Keratinocyte (primary cell): ENCODE results near the gene POLR1H. TPM values are rescaled to one million over a fixed set of nuclear protein-coding genes. Genes with fewer than 3 reads are reported as not detected.
A peak's percentile ranks its signal among the peaks of the same experiment; 100 is the strongest.

Experiments used
- DNase-seq: peaks from one replicate; pipeline ENCODE4 v3.0.0-alpha.2; 2011; ENCODE audit warnings: low read depth, missing footprints, low spot score
- FAIRE-seq: peaks from 2 replicates; lab custom pipeline; 2011; peaks lifted over from hg19 to GRCh38; lab: Jason Lieb, UNC
- H2AFZ ChIP-seq: 2 replicates; pipeline ENCODE4 v1.6.0; 2012; ENCODE audit warnings: low read length, control low read depth, inconsistent platforms; ENCODE audit not compliant: control insufficient read depth
- H3K27ac ChIP-seq: 2 replicates; pipeline ENCODE4 v1.5.1; 2011; ENCODE audit warnings: low read length; ENCODE audit not compliant: control insufficient read depth, insufficient read depth
- H3K27me3 ChIP-seq: 3 replicates; pipeline ENCODE4 v1.6.0; 2011; ENCODE audit warnings: low read length; ENCODE audit not compliant: control insufficient read depth, insufficient read depth; ENCODE audit errors: extremely low read depth
- H3K36me3 ChIP-seq, 2 experiments: 2 replicates in 1 of 2; 3 replicates in 1 of 2; pipeline ENCODE4 v1.5.1; 2011; ENCODE audit warnings: low read length in 2 of 2, mild to moderate bottlenecking in 1 of 2; ENCODE audit not compliant: control insufficient read depth in 2 of 2, insufficient read depth in 2 of 2; ENCODE audit errors: extremely low read depth in 1 of 2
- H3K4me1 ChIP-seq: 3 replicates; pipeline ENCODE4 v1.5.1; 2011; ENCODE audit warnings: low read length; ENCODE audit not compliant: control insufficient read depth, insufficient read depth; ENCODE audit errors: extremely low read depth
- H3K4me2 ChIP-seq: 3 replicates; pipeline ENCODE4 v1.6.0; 2011; ENCODE audit warnings: low read depth, low read length; ENCODE audit not compliant: control insufficient read depth, insufficient read depth; ENCODE audit errors: extremely low read depth
- H3K4me3 ChIP-seq, 3 experiments: fragments of 200-600 bp in 1 of 3; sonication (generic) in 1 of 3; 2 replicates in 2 of 3; 3 replicates in 1 of 3; pipeline ENCODE4 v1.5.1; 2011 to 2016; ENCODE audit warnings: low read length in 3 of 3, mild to moderate bottlenecking in 3 of 3, control low read depth in 2 of 3, inconsistent platforms in 1 of 3, low read depth in 1 of 3, mixed read lengths in 1 of 3, mixed run types in 1 of 3, moderate library complexity in 1 of 3; ENCODE audit not compliant: control insufficient read depth in 2 of 3, insufficient read depth in 2 of 3; ENCODE audit errors: extremely low read depth in 1 of 3
- H3K79me2 ChIP-seq: 2 replicates; pipeline ENCODE4 v1.6.0; 2012; ENCODE audit warnings: low read length; ENCODE audit not compliant: control insufficient read depth, insufficient read depth
- H3K9ac ChIP-seq: 3 replicates; pipeline ENCODE4 v1.6.0; 2011; ENCODE audit warnings: low read length; ENCODE audit not compliant: control insufficient read depth, insufficient read depth; ENCODE audit errors: extremely low read depth
- H3K9me1 ChIP-seq: 3 replicates; pipeline ENCODE4 v1.6.0; 2011; ENCODE audit warnings: low read length; ENCODE audit not compliant: control insufficient read depth, insufficient read depth; ENCODE audit errors: extremely low read depth
- H3K9me3 ChIP-seq: 2 replicates; pipeline ENCODE4 v1.5.1; 2012; ENCODE audit warnings: low read depth, low read length; ENCODE audit not compliant: control insufficient read depth
- H4K20me1 ChIP-seq: 3 replicates; pipeline ENCODE4 v1.6.0; 2011; ENCODE audit warnings: low read length; ENCODE audit not compliant: control insufficient read depth, insufficient read depth; ENCODE audit errors: extremely low read depth
- CTCF ChIP-seq, 3 experiments: IDR thresholded peaks in 1 of 3; conservative IDR thresholded peaks in 1 of 3; optimal IDR thresholded peaks in 1 of 3; 2 replicates in 2 of 3; 3 replicates in 1 of 3; pipeline versions ENCODE3 to v1.5.1; 2011; ENCODE audit warnings: low read length in 3 of 3, mild to moderate bottlenecking in 3 of 3, moderate library complexity in 2 of 3, control low read depth in 1 of 3, inconsistent platforms in 1 of 3; ENCODE audit not compliant: insufficient read depth in 2 of 3; ENCODE audit errors: extremely low read depth in 1 of 3
- EZH2 ChIP-seq: IDR thresholded peaks from one replicate; pipeline ENCODE4 v1.6.1; 2012; ENCODE audit warnings: inconsistent platforms, mild to moderate bottlenecking, low read length, moderate library complexity
- dilution Hi-C: fragments of 300-500 bp; cut with MboI; formaldehyde crosslinking; loops from one replicate; pipeline ENCODE4 v1.7.0; 2020; ENCODE audit warnings: low sequenced_read_pairs; ENCODE audit not compliant: extremely low pct_ligation_motif_present
- polyA plus RNA-seq, 5 experiments: library from polyadenylated mRNA; depleted of rRNA in 3 of 5; stranded (reverse) in 3 of 5; stranded (forward) in 1 of 5; unstranded in 1 of 5; fragments of >200 nt; gene quantifications; 1 replicate in 1 of 5; 2 replicates in 3 of 5; 3 replicates in 1 of 5; pipeline versions ENCODE4 v1.2.1 to v1.2.3, GENCODE V29; 2011 to 2012; ENCODE audit warnings: missing spikeins in 2 of 5, low read depth in 1 of 5, low replicate concordance in 1 of 5

Gene POLR1H
- polyA plus RNA-seq, 1 donor (not counting 4 experiments of a cell fraction or from before 2014, with no cell fraction given), result 28.8 TPM

- Histone ChIP-seq H3K27ac (peak overlapping the region; percentile 27), H4K20me1 (no peaks in the 10 kb centered on the region), H3K4me3 (no peak overlapping the region), H3K79me2 (no peaks in the 10 kb centered on the region), H3K9me1 (no peaks in the 10 kb centered on the region), H3K9me3 (no peaks in the 10 kb centered on the region), H3K4me2 (peak overlapping the region; percentile 58), H3K27me3 (no peaks in the 10 kb centered on the region), H3K9ac (peak overlapping the region; percentile 14), H3K4me1 (peaks cover 24% of the 10 kb centered on the region), H3K36me3 (no peaks in the 10 kb centered on the region), H2AFZ (peak overlapping the region; percentile 87)
- dilution Hi-C loops, result no loop called here
- DNase-seq, result no peak
- FAIRE-seq, result peak; percentile 77
- no peak for TF ChIP-seq EZH2
- no peak for TF ChIP-seq CTCF (optimal IDR thresholded peaks at IDR 0.05 in 1 of 3, IDR thresholded peaks at IDR 0.05 in 1 of 3, conservative IDR thresholded peaks at IDR 0.05 in 1 of 3; ENCODE audit: extremely low read depth in 1 of 3, insufficient read depth in 2 of 3, low read length in 3 of 3)
These were observed 30.7 kb downstream of the POLR1H start for GRCh38 chr6:30091577-30092381.

GRCh38 chr6:30092852-30093543, 31.9 kb downstream of the POLR1H start:
- no peak for TF ChIP-seq EZH2
- TF ChIP-seq CTCF (optimal IDR thresholded peaks at IDR 0.05 in 1 of 3, IDR thresholded peaks at IDR 0.05 in 1 of 3, conservative IDR thresholded peaks at IDR 0.05 in 1 of 3; ENCODE audit: extremely low read depth in 1 of 3, insufficient read depth in 2 of 3, low read length in 3 of 3), result no peak
- Histone ChIP-seq H3K4me2 (no peak overlapping the region), H3K79me2 (no peaks in the 10 kb centered on the region), H2AFZ (no peak overlapping the region), H3K4me3 (no peak overlapping the region), H3K9ac (no peak overlapping the region), H3K27me3 (no peaks in the 10 kb centered on the region), H3K4me1 (peaks cover 21% of the 10 kb centered on the region), H3K27ac (no peak overlapping the region), H3K9me1 (no peaks in the 10 kb centered on the region), H4K20me1 (no peaks in the 10 kb centered on the region), H3K9me3 (no peaks in the 10 kb centered on the region), H3K36me3 (no peaks in the 10 kb centered on the region)
- DNase-seq, result no peak
- FAIRE-seq, result no peak
- dilution Hi-C loops, result no loop called here
